Activated naive CD4-positive, alpha-beta T cell treated with anti-CD3 and anti-CD28 coated beads, Interleukin-2, amount 50 U/mL, for 72 hours (primary cell): ENCODE results near the gene TCEAL9. TPM values are rescaled to one million over a fixed set of nuclear protein-coding genes. Genes with fewer than 3 reads are reported as not detected.

Source experiments
- ATAC-seq, 2 donors: fragments of 150-1000 bp; cut with Tn5 transposase; 2 replicates each; pipeline ENCODE4 v1.10.0; 2021; ENCODE audit warnings: mild to moderate bottlenecking in 2 of 2, moderate library complexity in 2 of 2
- DNase-seq, 2 donors: peaks; one replicate each; pipeline ENCODE4 v3.0.0; 2021 to 2022; ENCODE audit warnings: low spot score in 2 of 2
- H3K27ac Mint-ChIP-seq, 2 donors: one replicate each; pipeline ENCODE4 v1.8.0; 2022; ENCODE audit warnings: mild to moderate bottlenecking in 2 of 2, mixed read lengths in 2 of 2
- H3K36me3 Mint-ChIP-seq, 2 donors: one replicate each; pipeline ENCODE4 v1.8.0; 2022; ENCODE audit warnings: mixed read lengths in 2 of 2
- H3K9me3 Mint-ChIP-seq, 2 donors: one replicate each; pipeline ENCODE4 v1.8.0; 2022; ENCODE audit warnings: mixed read lengths in 2 of 2
- total RNA-seq, 2 donors: library from RNA; stranded (reverse); gene quantifications; one replicate each; pipeline ENCODE4 v1.2.3, GENCODE V29; 2022

The TCEAL9 gene
- total RNA-seq, 2 donors from 2014 or later = 0.80 to 3.2 TPM

GRCh38 chrX:103399744-103400143 is 43.4 kb downstream of the TCEAL9 start:
- Mint-ChIP-seq H3K27ac (no peak overlapping the region), H3K36me3 (no peaks in the 10 kb centered on the region), H3K9me3 (no peaks in the 10 kb centered on the region)
- no peak for ATAC-seq
- DNase-seq = no peak

- no peak for DNase-seq
- Mint-ChIP-seq H3K27ac (no peak overlapping the region), H3K36me3 (no peaks in the 10 kb centered on the region), H3K9me3 (no peaks in the 10 kb centered on the region)
- no peak for ATAC-seq
Observed at GRCh38 chrX:103400931-103401330, 44.6 kb downstream of the TCEAL9 start.

- Mint-ChIP-seq H3K27ac (peak overlapping the region in 1 of 2 donors; percentile 85), H3K9me3 (no peaks in the 10 kb centered on the region), H3K36me3 (no peaks in the 10 kb centered on the region)
- peak; percentile 76 to 84 for ATAC-seq
- DNase-seq = peak in 1 of 2 donors; percentile 45
Observed at GRCh38 chrX:103404231-103405008, 48.1 kb downstream of the TCEAL9 start.

GRCh38 chrX:103405009-103405333 is 48.7 kb downstream of the TCEAL9 start:
- peak overlapping the region in 1 of 2 donors; percentile 85 for H3K27ac Mint-ChIP-seq
- DNase-seq (no peak), ATAC-seq (peak in 1 of 2 donors; percentile 11)
- no peaks in the 10 kb centered on the region for H3K9me3 Mint-ChIP-seq
- H3K36me3 Mint-ChIP-seq = no peaks in the 10 kb centered on the region

GRCh38 chrX:103406256-103406655 is 50.0 kb downstream of the TCEAL9 start:
- Mint-ChIP-seq H3K27ac (no peak overlapping the region), H3K9me3 (no peaks in the 10 kb centered on the region), H3K36me3 (no peaks in the 10 kb centered on the region)
- ATAC-seq = no peak
- DNase-seq = no peak

- no peaks in the 10 kb centered on the region for H3K36me3 Mint-ChIP-seq
- ATAC-seq (no peak), DNase-seq (no peak)
- H3K9me3 Mint-ChIP-seq = no peaks in the 10 kb centered on the region
- H3K27ac Mint-ChIP-seq = no peak overlapping the region
Observed at GRCh38 chrX:103407776-103408175, 51.5 kb downstream of the TCEAL9 start.

Other genes starting within 250 kb of the TCEAL9 start
- 10 to 100 TPM; 11.5 to 11.8 TPM for gene BEX4, start 141.4 kb upstream of the TCEAL9 start, total RNA-seq
- 10 to 100 TPM; 22.2 to 42.5 TPM for gene TCEAL8, start 101.4 kb upstream of the TCEAL9 start, total RNA-seq
- gene TCEAL5, start 79.8 kb upstream of the TCEAL9 start, total RNA-seq = not detected
- gene BEX2, start 45.5 kb upstream of the TCEAL9 start, total RNA-seq = 10 to 100 TPM; 11.9 to 16.4 TPM
- gene TCEAL7, start 26.3 kb upstream of the TCEAL9 start, total RNA-seq = not detected
- gene BEX3, start 20.0 kb downstream of the TCEAL9 start, total RNA-seq = 10 to 100 TPM in 1 of 2 donors, 1 to 10 TPM in 1; 6.0 to 36.8 TPM
- under 1 TPM; 0.14 to 0.68 TPM for gene RAB40A, start 163.0 kb downstream of the TCEAL9 start, total RNA-seq
- gene TCEAL4, start 229.0 kb downstream of the TCEAL9 start, total RNA-seq = 10 to 100 TPM; 18.5 to 19.0 TPM